Choroid plexus epithelial cell (primary cell): ENCODE results near the gene TMEM256.

Experiments used
- DNase-seq: peaks from one replicate; pipeline ENCODE4 v3.0.0-alpha.2; 2010; ENCODE audit warnings: low read depth
- H3K4me3 ChIP-seq: 2 replicates; pipeline ENCODE4 v1.5.1; 2011; ENCODE audit warnings: low read depth, mild to moderate bottlenecking, control low read depth, low read length, moderate library complexity
- CTCF ChIP-seq: conservative IDR thresholded peaks from 2 replicates; pipeline ENCODE4 v1.5.1; 2011; ENCODE audit warnings: low read depth, mild to moderate bottlenecking, control low read depth, inconsistent platforms, low read length, moderate library complexity

Gene TMEM256

DNA sequence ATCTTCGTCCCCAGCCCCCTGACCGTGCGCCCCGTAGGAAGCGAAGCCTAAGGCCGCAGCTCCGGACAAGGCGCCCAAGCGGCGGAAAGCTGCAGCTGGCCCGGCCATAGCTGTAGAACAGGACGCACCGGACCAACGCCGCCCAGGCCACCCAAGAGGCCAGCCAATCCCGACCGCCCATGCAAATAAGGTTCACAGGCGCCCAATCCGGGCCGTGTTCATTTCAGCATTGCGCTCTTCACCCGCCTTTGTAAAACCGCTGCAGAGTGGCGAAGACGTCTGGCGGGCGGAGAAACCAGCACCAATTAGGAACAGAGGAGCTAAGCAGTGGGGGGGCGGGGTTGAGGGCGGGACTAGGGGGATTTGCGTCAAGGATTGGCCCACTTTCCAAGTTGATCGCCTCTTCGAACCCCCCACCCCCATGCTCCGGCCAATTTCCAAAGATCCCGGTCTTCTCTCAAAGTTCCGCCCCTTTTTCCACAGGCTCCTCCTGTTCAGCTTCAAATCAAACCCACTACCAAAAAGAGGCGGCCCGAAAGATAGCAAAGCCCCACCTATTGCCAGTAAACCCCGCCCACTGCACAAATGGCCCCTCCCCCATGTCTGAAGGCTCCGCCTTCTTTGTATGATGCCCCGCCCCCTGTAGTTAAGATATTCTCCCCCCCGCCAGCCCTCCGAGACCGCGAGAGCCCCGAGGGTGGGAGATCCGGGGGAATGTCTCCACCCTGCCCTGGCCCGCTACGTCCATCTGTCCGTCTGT is at the start of gene TMEM256:
Gene TMEM256 (minus strand): TSS at position 121 of the 760 bp plus-strand sequence. CDS start 13 bp downstream, at position 108.
- peak; percentile 100 for DNase-seq
- TF ChIP-seq CTCF, result no peak
- H3K4me3 ChIP-seq, result peak within 1 kb of the TSS; percentile 69

- TF ChIP-seq CTCF, result no peak
- no peak overlapping the region for H3K4me3 ChIP-seq
- DNase-seq, result no peak
Measured at GRCh38 chr17:7448461-7448860, 44.6 kb upstream of the TMEM256 start.

- no peak for DNase-seq
- no peak for TF ChIP-seq CTCF
- H3K4me3 ChIP-seq, result no peak overlapping the region
Measured at GRCh38 chr17:7445619-7445968, 41.7 kb upstream of the TMEM256 start.

DNA sequence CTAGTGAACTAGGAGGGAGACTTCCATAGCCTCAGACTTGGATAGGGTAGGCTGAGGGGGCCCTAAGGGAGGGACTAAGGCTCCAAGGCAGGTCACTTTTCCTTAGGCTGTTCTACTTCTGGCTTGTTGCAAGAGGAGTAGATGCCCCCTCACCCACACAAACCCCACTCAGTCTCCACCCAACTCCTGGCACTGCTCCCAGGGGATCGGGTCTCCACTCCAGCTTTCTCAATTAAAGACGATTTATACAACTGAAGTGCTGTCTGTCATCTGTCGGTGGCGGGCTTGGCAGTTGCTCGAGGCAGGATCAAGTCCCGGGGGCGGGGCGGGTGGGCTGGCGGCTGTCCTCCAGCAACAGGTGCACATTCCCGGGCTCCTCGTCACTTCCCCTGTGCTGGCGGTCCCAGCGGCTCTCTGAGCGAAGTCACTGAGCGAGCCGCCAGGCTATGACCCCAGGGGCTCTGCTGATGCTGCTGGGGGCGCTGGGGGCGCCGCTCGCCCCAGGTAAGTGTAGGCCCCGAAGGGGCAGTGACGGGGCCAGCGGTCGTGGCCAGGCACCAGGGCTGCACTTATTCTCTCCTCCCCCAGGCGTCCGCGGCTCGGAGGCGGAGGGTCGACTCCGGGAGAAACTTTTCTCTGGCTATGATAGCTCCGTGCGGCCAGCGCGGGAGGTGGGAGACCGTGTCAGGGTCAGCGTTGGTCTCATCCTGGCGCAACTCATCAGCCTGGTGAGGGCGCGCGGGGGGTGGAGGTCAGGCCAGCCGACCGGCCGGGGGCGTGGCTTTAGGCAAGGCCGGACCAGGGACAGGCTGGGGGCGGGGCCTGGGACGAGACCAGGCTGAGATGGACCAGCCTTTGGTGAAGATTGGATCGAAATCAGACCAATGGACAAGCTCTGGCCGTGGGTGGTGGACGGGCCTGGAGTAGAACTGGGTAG is 41.1 kb upstream of the TMEM256 start, which contains the start of gene CHRNB1:
Gene CHRNB1 (plus strand): TSS at position 380 of the 937 bp plus-strand sequence. CDS start 67 bp downstream, at position 447.
- no peak for DNase-seq
- peak within 1 kb of the TSS; percentile 44 for H3K4me3 ChIP-seq
- peak; percentile 15 for TF ChIP-seq CTCF

DNA sequence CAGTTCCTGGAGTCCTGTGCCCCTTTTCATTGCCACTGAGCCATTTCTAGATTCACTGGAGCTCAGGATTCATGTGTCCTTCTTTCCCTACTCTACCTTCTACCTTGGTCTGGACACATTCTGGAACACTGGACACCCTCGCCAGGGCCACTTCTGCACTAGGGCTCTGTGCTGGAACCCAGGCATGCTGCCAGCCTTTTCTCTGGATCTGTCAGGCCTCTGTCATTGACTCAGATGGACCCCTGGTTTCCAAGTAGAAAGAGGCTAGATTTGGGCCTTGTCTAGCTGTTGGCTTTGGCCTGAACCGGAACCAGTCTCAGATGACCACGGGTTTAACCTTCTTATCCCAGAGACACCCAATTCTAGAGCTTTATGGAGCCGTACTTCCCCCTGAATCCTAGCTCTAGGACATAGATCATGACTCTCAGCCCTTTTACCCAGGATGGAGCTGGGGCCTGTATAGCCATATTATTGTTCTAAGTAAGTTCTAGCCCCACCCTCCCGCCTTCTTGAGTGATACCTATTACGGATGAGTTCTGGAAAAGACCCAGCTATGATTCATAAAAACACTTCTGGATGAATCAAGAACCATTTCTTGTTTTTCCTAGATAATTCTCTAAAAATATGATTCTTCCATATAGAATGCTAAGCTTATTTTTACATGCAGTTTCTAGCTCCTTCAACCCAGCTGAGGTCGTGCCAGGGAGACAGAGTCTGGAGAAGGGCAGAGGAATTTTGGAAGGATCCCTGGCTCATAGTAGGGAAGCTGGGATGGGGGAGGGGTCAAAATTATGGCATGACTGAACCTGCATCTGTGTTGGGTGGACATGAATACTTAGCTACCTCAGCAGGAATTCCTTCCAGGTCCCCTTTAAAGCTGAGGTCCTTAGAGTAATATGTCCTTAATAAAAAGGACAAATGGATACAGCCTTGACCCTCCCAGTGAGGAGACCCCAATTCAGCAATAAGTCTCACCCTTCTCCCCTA is 39.9 kb upstream of the TMEM256 start:
- no peak for TF ChIP-seq CTCF
- peak; percentile 47 for DNase-seq
- H3K4me3 ChIP-seq, result no peak overlapping the region

- no peak for TF ChIP-seq CTCF
- H3K4me3 ChIP-seq, result no peak overlapping the region
- DNase-seq, result no peak
Measured at GRCh38 chr17:7442142-7442541, 38.2 kb upstream of the TMEM256 start.
